Uterus (tissue), 4 donors: ENCODE results near the gene CHMP3. TPM values are rescaled to one million over a fixed set of nuclear protein-coding genes. Genes with fewer than 3 reads are reported as not detected.

Experiments used
- DNase-seq, 2 donors: peaks; one replicate each; pipeline ENCODE4 v3.0.0-alpha.2; 2019 to 2020
- H3K27ac ChIP-seq, 2 donors: fragments of 200-600 bp; sonication (generic); 1 replicate in 1 of 2; 2 replicates in 1 of 2; pipeline ENCODE4 v1.5.1; 2016 to 2018
- H3K27me3 ChIP-seq, 2 donors: fragments of 200-600 bp; sonication (generic); one replicate each; pipeline ENCODE4 v1.5.1; 2018 to 2019; ENCODE audit warnings: control low read depth in 1 of 2
- H3K36me3 ChIP-seq, 2 donors: fragments of 200-600 bp; sonication (generic); one replicate each; pipeline ENCODE4 v1.5.1; 2019; ENCODE audit warnings: control low read depth in 1 of 2
- H3K4me1 ChIP-seq, 2 donors: fragments of 200-600 bp; sonication (generic); one replicate each; pipeline ENCODE4 v1.5.1; 2018 to 2019; ENCODE audit warnings: control low read depth in 1 of 2
- H3K4me3 ChIP-seq, 2 donors: fragments of 200-600 bp; sonication (generic); 1 replicate in 1 of 2; 2 replicates in 1 of 2; pipeline ENCODE4 v1.5.1; 2018 to 2019; ENCODE audit warnings: mild to moderate bottlenecking in 1 of 2
- H3K9me3 ChIP-seq, 2 donors: fragments of 200-600 bp; sonication (generic); one replicate each; pipeline ENCODE4 v1.5.1; 2019; ENCODE audit warnings: control low read depth in 1 of 2
- CTCF ChIP-seq, 4 experiments: fragments of 200-600 bp in 2 of 4; fragments of 450-650 bp in 2 of 4; sonication (generic) in 2 of 4; IDR thresholded peaks; one replicate each; pipeline ENCODE4 v1.5.1; 2016 to 2019; ENCODE audit warnings: antibody characterized with exemption in 4 of 4, mild to moderate bottlenecking in 2 of 4, moderate library complexity in 1 of 4
- POLR2A ChIP-seq, 2 donors: fragments of 450-650 bp; IDR thresholded peaks; one replicate each; pipeline ENCODE4 v1.6.1; 2016; ENCODE audit warnings: antibody characterized with exemption in 2 of 2, mild to moderate bottlenecking in 1 of 2, moderate library complexity in 1 of 2
- intact Hi-C: fragments of 100-400 bp; cut with DNase I; formaldehyde crosslinking; loops from one replicate; pipeline ENCODE4 v1.15.1; 2023; ENCODE audit warnings: low total_unique reads
- total RNA-seq, 4 donors: library from RNA; depleted of rRNA in 3 of 4; stranded (reverse); fragments of >200 nt in 3 of 4; gene quantifications; one replicate each; pipeline versions ENCODE4 v1.1.0 to v1.2.4, GENCODE V29; 2014 to 2023
- donor health status: DM: yes; HTN: yes; CAD: no.

The CHMP3 gene
- total RNA-seq, 4 donors from 2014 or later, result 62.4 to 143 (median 94.4) TPM

GRCh38 chr2:86492048-86492453 is 71.2 kb downstream of the CHMP3 start:
- Histone ChIP-seq H3K27me3 (no peaks in the 10 kb centered on the region), H3K27ac (no peak overlapping the region), H3K36me3 (no peaks in the 10 kb centered on the region), H3K4me3 (no peak overlapping the region), H3K9me3 (no peaks in the 10 kb centered on the region), H3K4me1 (no peaks in the 10 kb centered on the region)
- intact Hi-C loops, result no loop called here
- no peak for DNase-seq
- TF ChIP-seq CTCF (IDR thresholded peaks at IDR 0.05), result no peak
- no peak for TF ChIP-seq POLR2A (IDR thresholded peaks at IDR 0.05)

GRCh38 chr2:86491088-86491487 is 72.2 kb downstream of the CHMP3 start:
- no peak overlapping the region for H3K4me3 ChIP-seq
- no peaks in the 10 kb centered on the region for H3K27me3 ChIP-seq
- DNase-seq, result no peak
- H3K9me3 ChIP-seq, result no peaks in the 10 kb centered on the region
- intact Hi-C loops, result no loop called here
- H3K36me3 ChIP-seq, result no peaks in the 10 kb centered on the region
- no peak for TF ChIP-seq POLR2A (IDR thresholded peaks at IDR 0.05)
- TF ChIP-seq CTCF (IDR thresholded peaks at IDR 0.05), result no peak
- H3K4me1 ChIP-seq, result no peaks in the 10 kb centered on the region
- H3K27ac ChIP-seq, result no peak overlapping the region

- Histone ChIP-seq H3K9me3 (no peaks in the 10 kb centered on the region), H3K36me3 (no peaks in the 10 kb centered on the region), H3K4me1 (no peaks in the 10 kb centered on the region), H3K4me3 (no peak overlapping the region), H3K27me3 (no peaks in the 10 kb centered on the region), H3K27ac (no peak overlapping the region)
- DNase-seq, result no peak
- intact Hi-C loops, result no loop called here
- TF ChIP-seq CTCF (IDR thresholded peaks at IDR 0.05), result no peak
- TF ChIP-seq POLR2A (IDR thresholded peaks at IDR 0.05), result no peak
Measured at GRCh38 chr2:86490245-86490644, 73.0 kb downstream of the CHMP3 start.

GRCh38 chr2:86489542-86489941 is 73.7 kb downstream of the CHMP3 start:
- Histone ChIP-seq H3K4me1 (no peaks in the 10 kb centered on the region), H3K36me3 (no peaks in the 10 kb centered on the region), H3K4me3 (no peak overlapping the region), H3K27ac (no peak overlapping the region), H3K9me3 (no peaks in the 10 kb centered on the region), H3K27me3 (no peaks in the 10 kb centered on the region)
- DNase-seq, result no peak
- no peak for TF ChIP-seq POLR2A (IDR thresholded peaks at IDR 0.05)
- TF ChIP-seq CTCF (IDR thresholded peaks at IDR 0.05), result no peak
- intact Hi-C loops, result no loop called here

GRCh38 chr2:86488561-86489250 is 74.5 kb downstream of the CHMP3 start:
- Histone ChIP-seq H3K4me1 (no peaks in the 10 kb centered on the region), H3K36me3 (no peaks in the 10 kb centered on the region), H3K27me3 (no peaks in the 10 kb centered on the region), H3K27ac (no peak overlapping the region), H3K9me3 (no peaks in the 10 kb centered on the region), H3K4me3 (no peak overlapping the region)
- no peak for DNase-seq
- TF ChIP-seq POLR2A (IDR thresholded peaks at IDR 0.05) (no peak), CTCF (IDR thresholded peaks at IDR 0.05) (no peak)
- intact Hi-C loops, result no loop called here
